ENCODE measurements around the gene RAC3.

GRCh38 chr17:82055965-82056728 lies 24.7 kb downstream of the RAC3 start:
- no peak for TF ChIP-seq CTCF (IDR thresholded peaks at IDR 0.05)
- no peak for TF ChIP-seq POLR2A (IDR thresholded peaks at IDR 0.05)

All from esophagus squamous epithelium (tissue), 4 donors.